HG03354 (cell line): ENCODE measurements around the gene GJA9.

Source experiments
- ATAC-seq: cut with Tn5 transposase; IDR thresholded peaks from one replicate; pipeline ENCODE4 v1.9.1; 2021; ENCODE audit warnings: mild to moderate bottlenecking; ENCODE audit not compliant: unreplicated experiment, poor library complexity, severe bottlenecking

The GJA9 gene

GRCh38 chr1:38834221-38834782 lies 47.1 kb downstream of the GJA9 start:
- no peak for ATAC-seq

- no peak for ATAC-seq
Observed at GRCh38 chr1:38833146-38833545, 48.2 kb downstream of the GJA9 start.

- ATAC-seq = no peak
Observed at GRCh38 chr1:38832370-38832734, 49.0 kb downstream of the GJA9 start.

DNA sequence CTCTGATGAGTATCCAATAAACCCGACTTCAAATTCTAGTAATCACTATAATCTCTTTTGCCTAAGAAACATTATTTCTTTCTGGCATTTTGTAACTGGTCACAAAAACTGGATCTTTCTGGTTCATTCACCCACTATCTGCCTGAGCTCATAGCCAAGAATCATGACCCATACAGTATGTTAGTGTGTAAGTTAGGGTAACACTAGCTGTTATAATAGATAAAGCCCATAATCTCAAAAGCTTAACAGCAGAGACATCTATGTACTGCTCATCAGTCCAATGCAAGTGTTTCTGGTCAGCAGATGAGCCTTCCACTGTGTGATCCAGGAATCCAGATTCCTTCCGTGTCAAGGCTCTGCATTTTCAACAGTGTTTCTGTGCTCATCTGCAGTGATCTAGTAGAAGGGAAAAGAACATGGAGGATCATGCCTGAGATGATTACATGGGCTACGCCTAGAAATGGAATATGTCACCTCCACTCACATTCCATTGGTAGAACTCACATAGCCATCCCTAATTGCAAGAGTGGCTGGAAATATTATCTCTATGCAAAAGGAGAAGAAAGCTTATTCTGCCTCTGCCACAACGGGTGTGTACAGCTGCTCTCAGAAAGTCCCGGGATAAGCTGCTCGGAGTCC lies 49.5 kb downstream of the GJA9 start:
- no peak for ATAC-seq

- ATAC-seq = no peak
Observed at GRCh38 chr1:38829368-38829767, 52.0 kb downstream of the GJA9 start.

GRCh38 chr1:38827318-38827717 lies 54.1 kb downstream of the GJA9 start:
- no peak for ATAC-seq

- no peak for ATAC-seq
Observed at GRCh38 chr1:38826886-38827285, 54.5 kb downstream of the GJA9 start.

GRCh38 chr1:38826262-38826661 lies 55.1 kb downstream of the GJA9 start:
- no peak for ATAC-seq
